NCI-H128 (cell line): ENCODE measurements around the gene ITGA6.

Source experiments
- DNase-seq: peaks from one replicate; lab custom pipeline; 2025; ENCODE audit not compliant: unreplicated experiment; lab: John Stamatoyannopoulos, UW

The ITGA6 gene

GRCh38 chr2:172439911-172440310 lies 12.5 kb downstream of the ITGA6 start:
- no peak for DNase-seq

GRCh38 chr2:172440795-172441194 lies 13.4 kb downstream of the ITGA6 start:
- no peak for DNase-seq

- DNase-seq, result no peak
Observed at GRCh38 chr2:172442072-172442895, 14.9 kb downstream of the ITGA6 start.

GRCh38 chr2:172445851-172446250 lies 18.5 kb downstream of the ITGA6 start:
- no peak for DNase-seq

- DNase-seq, result no peak
Observed at GRCh38 chr2:172446474-172447063, 19.2 kb downstream of the ITGA6 start.

- DNase-seq, result no peak
Observed at GRCh38 chr2:172447811-172448493, 20.6 kb downstream of the ITGA6 start.

GRCh38 chr2:172448544-172449267 lies 21.3 kb downstream of the ITGA6 start:
- DNase-seq, result no peak

GRCh38 chr2:172449911-172450550 lies 22.6 kb downstream of the ITGA6 start:
- no peak for DNase-seq

- DNase-seq, result no peak
Observed at GRCh38 chr2:172451923-172452322, 24.5 kb downstream of the ITGA6 start.

GRCh38 chr2:172452845-172453244 lies 25.5 kb downstream of the ITGA6 start:
- DNase-seq, result no peak

GRCh38 chr2:172454404-172455120 lies 27.2 kb downstream of the ITGA6 start:
- DNase-seq, result no peak

GRCh38 chr2:172455121-172455515 lies 27.7 kb downstream of the ITGA6 start:
- no peak for DNase-seq

- DNase-seq, result no peak
Observed at GRCh38 chr2:172456002-172456401, 28.6 kb downstream of the ITGA6 start.

- DNase-seq, result no peak
Observed at GRCh38 chr2:172457536-172457935, 30.1 kb downstream of the ITGA6 start.

GRCh38 chr2:172458561-172459124 lies 31.3 kb downstream of the ITGA6 start:
- no peak for DNase-seq

GRCh38 chr2:172460780-172461201 lies 33.4 kb downstream of the ITGA6 start:
- no peak for DNase-seq

GRCh38 chr2:172461591-172462372 lies 34.4 kb downstream of the ITGA6 start:
- DNase-seq, result peak; percentile 43

- DNase-seq, result no peak
Observed at GRCh38 chr2:172462373-172462848, 35.0 kb downstream of the ITGA6 start.

- DNase-seq, result no peak
Observed at GRCh38 chr2:172462849-172463381, 35.5 kb downstream of the ITGA6 start.
